HG03280 (cell line): ENCODE measurements around the gene MRPL34.
A peak's percentile ranks its signal among the peaks of the same experiment; 100 is the strongest.

Experiments
- ATAC-seq: cut with Tn5 transposase; IDR thresholded peaks from one replicate; pipeline ENCODE4 v1.9.1; 2021; ENCODE audit warnings: mild to moderate bottlenecking, moderate library complexity; ENCODE audit not compliant: unreplicated experiment

MRPL34 gene

DNA sequence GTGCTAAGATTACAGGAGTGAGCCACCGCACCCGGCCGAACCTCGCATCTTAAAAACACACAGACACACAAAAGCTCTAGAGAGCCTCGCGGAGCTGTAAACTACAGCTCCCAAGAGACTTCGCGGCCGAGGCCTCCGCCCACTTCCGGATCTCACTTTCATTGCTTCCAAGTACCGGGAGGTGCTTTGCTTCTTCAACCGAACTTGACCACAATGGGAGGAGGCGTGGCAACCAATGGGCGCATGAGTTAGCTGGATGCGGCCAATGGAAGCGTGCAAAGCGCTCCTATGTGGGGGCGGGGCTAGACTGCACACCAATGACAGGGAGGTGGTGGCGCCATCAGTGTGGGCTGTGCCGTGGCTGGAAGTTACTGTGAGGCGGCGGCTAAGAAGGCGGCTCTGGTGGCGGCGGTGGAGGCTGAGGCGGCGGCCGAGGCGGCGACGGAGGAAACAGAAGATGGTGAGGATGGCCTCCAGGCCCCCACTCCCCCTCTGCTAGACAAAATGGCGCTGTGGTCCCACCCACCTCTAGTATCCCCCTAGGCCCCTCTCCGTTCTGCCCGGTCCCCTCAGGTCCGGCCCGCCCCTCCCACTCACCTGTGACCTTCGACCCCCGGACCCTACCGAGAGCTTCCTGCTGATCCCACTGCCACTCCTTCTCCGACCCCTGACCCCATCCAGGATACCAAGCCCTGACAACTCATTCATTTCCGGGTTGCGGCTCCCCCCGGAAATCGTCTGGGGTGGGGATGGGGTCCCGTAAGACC, 3.7 kb downstream of the MRPL34 start, which contains the start of gene DDA1:
TSS of gene DDA1 (plus strand) at position 366 of the 767 bp plus-strand sequence. CDS start at position 458, 92 bp downstream.
- peak; percentile 65 for ATAC-seq

- no peak for ATAC-seq
These were observed 4.3 kb downstream of the MRPL34 start for GRCh38 chr19:17309965-17310461.

DNA sequence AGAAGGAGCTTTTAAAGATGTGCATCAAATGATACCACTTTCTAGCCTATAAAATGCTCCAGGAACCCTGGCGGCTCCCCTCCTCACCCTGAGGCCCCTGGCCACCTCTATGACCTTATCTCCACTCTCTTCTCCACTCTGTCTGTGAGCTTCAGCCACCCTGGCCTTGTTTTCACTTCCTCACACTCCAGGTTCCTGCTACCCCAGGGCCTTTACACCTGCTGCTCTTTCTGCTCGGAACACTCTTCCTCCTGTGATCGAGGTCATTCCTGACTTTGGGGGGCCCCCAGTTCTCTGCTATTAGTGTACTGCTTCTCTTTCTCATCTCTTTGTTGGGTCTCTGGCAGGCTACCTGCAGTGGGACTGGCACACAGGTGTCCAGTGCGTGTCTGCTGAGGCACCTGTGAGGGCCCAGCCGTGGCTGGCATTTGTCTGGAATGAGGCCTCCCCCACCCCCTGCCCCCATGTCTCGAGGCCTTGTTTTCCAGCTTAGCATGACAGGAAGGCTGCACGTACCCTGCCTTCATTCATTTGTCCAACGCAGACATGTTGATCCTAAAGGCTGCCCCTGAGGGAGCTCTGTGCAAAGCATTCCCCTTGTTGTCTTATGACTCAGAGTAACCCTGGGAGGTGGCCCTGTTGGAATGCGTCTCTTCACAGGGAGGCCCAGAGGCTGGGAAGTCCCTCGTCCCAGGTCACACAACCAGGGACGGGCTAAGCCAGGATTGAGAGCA, 6.0 kb downstream of the MRPL34 start:
- ATAC-seq: no peak

DNA sequence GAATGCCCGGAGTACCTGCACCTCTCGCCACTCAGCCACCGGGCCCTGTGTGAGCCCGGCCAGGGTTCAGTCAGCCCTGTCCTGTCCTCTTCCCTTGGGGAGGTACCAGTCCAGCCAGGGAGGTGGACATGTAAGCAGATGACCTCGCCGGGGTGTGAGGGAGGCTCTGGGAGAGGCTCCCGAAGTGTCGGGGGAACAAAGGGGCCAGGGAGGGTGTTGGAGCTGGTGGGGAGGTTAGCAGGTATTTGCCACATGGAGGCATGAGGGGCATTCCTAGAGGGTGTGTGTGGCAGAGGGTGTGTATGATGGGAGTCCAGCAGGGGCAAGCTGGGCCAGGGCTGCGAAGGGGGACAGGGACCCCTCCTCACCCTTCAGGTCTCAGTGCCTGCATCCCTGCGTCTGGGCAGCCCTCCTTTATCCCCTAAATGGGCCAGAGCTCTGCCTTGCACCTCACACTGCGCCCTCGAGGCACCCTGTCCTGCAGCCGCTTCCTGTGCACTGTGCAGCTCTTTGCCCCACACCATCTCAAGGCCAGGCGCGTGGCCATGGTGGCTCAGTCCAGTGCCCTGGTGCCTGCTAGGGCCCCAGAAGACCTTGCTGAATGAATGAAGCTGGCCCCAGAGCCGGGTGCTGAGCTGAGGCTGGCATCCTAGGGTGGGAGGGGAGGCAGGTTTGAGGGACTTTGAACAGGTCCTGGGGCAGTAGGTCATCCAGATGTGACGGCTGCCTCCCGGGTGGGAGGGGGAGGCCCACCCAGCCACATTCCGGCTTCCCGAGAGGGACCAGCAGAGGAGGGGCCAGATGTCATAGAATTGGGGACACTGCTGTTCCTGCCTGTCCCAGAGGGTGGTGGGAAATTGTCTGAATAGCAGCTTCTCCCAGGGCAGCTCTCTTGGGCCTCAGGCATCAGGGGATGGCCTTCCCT, 6.8 kb downstream of the MRPL34 start:
- no peak for ATAC-seq

DNA sequence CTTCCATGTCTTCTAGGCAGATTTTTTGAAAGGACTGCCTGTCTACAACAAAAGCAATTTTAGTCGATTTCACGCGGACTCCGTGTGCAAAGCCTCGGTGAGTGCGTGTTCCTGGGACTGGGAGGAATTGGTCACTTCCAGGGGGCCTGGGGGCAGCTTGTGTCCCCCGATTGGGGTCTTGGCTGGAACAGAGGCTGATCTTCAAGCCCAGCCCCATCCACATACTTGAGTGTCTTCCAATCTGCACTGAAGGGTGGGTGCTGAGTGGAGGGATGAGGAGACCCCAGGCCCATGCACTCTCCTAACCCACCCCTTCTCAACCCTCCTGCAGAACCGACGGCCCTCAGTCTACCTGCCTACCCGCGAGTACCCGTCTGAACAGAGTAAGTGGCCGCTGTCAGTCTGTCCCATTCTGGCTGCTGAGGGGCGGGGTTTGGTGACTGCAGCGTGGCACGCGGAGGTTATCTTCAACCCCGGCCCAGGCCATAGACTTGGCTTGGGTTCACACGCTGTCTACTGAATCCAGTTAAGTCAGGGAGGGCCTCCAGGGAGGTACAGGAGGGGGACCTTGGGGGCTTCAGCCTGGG, 8.4 kb downstream of the MRPL34 start:
- ATAC-seq: no peak

DNA sequence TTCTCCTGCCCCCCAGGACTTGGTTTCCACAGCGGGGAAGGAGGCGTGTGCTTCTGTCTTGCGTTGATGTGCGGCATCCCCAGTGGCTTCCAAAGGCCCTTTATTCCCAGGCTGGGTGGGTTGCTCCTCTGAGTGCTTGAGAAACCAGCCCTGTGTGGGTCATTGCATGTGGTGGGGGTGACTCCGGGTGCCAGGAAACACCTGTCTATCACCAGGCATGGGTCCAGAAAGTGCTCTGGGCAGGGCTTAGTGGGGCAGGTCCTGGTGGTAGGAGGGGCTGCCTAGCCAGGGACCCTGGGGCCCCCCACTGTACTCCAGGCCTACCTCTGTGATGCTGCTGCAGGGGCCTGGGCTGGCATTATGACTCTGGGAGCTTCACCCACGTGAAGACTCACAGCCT, 13.3 kb downstream of the MRPL34 start:
- no peak for ATAC-seq

DNA sequence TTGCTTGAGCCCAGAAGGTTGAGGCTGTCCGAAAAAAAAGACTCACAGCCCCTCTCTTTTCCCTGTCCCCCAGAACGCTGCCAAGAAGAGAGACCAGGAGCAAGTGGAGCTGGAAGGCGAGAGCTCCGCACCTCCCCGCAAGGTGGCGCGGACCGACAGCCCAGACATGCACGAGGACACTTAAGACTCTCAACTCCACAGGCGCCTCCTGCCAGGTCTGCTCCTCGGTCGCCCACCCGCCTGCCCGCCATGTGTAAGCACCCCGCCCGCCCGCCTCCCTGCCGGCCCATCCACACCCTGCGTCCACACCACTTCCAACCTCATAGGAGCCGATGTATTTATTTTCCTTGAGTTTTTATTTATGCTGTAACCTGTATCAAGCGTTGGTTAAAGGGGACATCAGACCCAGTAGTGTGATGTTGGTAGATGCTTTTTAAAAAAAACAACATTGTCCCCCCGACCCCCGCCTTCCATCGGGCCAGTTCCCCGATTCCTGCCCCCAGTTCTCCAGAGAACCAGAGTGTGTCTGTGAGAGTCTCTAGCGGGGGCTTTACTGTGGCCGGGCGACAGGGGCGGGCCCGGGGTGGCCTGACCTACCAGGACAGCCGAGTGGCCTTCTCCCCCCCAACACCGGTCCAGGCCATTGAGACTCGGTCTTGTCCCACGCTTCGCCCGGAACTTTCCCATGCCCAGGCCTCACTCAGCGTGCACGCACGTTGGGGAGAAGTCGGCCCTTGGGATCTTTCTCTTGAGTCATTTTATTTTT, 14.0 kb downstream of the MRPL34 start:
- ATAC-seq: no peak

DNA sequence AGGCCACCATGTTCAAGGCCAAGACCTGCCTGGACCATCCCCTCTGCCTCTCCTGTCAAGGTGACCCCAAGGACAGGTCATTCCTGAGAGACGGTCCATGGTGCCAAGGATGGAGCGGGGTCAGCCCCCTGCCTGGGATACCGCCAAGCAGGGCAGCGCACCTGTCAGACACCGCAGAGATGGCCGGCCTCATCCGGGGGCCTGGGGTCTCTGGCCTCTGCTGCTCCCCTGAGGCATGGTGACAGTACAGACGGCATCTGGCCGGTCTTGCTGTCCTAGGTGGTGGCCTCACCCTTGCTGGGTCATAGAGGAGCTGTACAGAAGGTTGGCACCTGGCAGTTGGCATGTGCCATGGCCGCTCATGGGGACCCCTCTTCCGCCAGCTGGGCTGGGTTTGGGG, 14.8 kb downstream of the MRPL34 start:
- no peak for ATAC-seq

- no peak for ATAC-seq
These were observed 16.2 kb downstream of the MRPL34 start for GRCh38 chr19:17321655-17322489.

GRCh38 chr19:17322854-17323253, 17.2 kb downstream of the MRPL34 start:
- ATAC-seq: no peak

GRCh38 chr19:17323300-17323963, 17.8 kb downstream of the MRPL34 start:
- ATAC-seq: no peak

- ATAC-seq: no peak
These were observed 18.3 kb downstream of the MRPL34 start for GRCh38 chr19:17323964-17324332.

DNA sequence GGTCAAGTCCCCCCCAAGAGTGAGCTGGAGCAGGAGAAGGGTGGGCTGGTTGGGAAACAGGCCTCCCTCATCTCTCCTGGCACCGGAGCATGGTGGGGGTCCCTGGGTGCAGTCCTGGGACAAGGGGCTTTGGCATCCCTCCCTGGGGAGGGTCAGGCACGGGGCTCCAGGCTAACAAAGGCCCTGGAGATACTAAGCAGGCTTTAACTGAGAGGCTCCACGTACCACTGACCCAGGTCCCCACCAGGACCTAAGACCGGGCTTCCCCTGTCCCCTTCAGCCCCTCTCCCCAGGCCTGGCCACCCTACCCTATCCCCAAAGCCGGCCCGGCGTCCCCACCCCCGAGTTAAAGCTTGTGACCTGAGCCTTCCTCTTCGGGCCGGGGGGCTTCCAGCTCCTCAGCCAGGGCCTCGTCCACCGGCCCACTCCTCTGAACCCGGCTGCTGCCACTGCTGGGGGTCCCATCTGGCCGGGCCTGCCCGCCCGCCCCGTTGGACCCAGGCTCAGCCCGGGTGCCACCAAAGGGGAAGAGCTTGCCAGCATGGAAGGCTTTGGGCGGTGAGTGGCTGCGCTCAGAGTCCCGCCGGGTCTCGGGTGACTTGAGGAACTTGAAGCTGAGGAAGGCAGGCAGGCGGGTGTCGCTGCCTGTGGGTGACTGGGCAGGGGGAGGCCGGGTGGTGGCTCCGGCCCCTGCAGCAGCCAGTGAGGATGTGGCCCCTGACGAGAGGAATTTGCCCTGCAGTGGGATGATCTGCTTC, 18.9 kb downstream of the MRPL34 start:
- no peak for ATAC-seq

- ATAC-seq: no peak
These were observed 19.5 kb downstream of the MRPL34 start for GRCh38 chr19:17325133-17325532.

DNA sequence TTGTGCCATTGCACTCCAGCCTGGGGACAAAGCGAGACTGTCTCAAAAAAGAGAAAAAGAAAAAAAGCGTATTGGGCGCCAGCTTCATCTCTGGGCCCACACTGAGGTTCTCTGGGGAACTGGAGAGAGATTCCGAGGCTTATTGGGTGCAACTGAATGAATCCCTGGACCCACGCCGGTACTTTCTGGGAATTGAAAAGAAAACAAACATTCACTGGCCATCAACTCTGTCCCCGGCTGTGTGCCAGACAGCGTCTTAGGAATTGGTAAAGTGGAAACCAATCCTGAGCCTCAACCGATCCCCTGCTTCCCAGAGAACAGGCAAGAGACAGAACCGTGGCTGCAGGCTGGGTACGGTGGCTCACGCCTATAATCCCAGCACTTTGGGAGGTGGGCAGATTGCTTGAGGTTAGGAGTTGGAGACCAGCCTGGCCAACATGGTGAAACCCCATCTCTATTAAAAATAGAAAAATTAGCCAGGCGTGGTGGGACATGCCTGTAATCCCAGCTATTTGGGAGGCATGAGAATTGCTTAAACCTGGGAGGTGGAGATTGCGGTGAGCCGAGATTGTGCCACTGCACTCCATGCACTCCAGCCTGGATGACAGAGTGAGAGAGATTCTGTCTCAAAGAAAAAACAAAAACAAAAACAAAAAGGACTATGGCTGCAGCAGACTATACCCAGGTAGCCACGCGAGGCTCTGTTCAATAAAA, 20.4 kb downstream of the MRPL34 start:
- ATAC-seq: no peak

- ATAC-seq: no peak
These were observed 20.9 kb downstream of the MRPL34 start for GRCh38 chr19:17326595-17326966.

DNA sequence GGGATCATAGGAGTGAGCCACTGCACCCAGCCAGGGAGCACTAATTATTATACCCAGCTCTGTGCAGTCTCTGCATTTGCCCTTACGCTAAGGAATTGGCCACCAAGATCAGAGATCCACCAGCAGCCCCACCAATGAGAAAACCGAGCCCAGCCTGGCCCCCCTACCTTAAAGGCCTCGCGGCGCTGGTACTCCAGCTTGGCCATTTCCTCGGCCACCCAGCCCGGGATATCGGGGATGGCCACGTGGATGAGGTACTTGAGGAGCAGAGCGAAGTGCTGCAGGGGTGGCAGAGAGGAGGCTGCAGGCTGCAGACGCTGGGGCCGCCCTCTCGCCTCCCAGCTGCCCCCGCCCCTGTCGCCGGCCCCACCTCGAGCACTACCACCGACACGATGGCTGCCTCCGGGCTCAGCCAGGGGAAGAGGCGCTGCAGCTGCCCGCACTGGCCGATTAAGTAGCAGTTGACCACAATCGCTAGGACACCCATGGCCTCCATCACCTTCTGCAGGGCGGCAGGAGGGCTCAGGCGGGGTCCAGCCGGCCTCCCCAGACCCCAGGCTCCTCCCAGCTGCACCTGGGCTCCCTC, 21.5 kb downstream of the MRPL34 start:
- no peak for ATAC-seq
